Neural cell (in vitro differentiated cells): Measurements from ENCODE around the gene RPA3. TPM values are rescaled to one million over a fixed set of nuclear protein-coding genes. Genes with fewer than 3 reads are reported as not detected.

Source experiments
- H2AFZ ChIP-seq: fragments of 200-600, 300-800 bp; sonication (generic), shearing (Covaris generic); 2 replicates; pipeline ENCODE4 v1.6.0; 2014; ENCODE audit warnings: low read depth, mild to moderate bottlenecking, antibody characterized with exemption, low read length, moderate library complexity
- H3F3A ChIP-seq: fragments of 200-600 bp; shearing (Covaris generic); 2 replicates; pipeline ENCODE4 v1.6.1; 2016; ENCODE audit warnings: mild to moderate bottlenecking, moderate library complexity, mixed read lengths, antibody characterized with exemption, low read length; ENCODE audit not compliant: insufficient read depth, poor library complexity, severe bottlenecking
- H3K27ac ChIP-seq: fragments of 200-600, 300-800 bp; sonication (generic), shearing (Covaris generic); 2 replicates; pipeline ENCODE4 v1.5.1; 2014; ENCODE audit warnings: mild to moderate bottlenecking, low read length, moderate library complexity
- H3K27me3 ChIP-seq: fragments of 300-800, 200-600 bp; sonication (generic), shearing (Covaris generic); 2 replicates; pipeline ENCODE4 v1.6.0; 2014; ENCODE audit warnings: mild to moderate bottlenecking, low read depth, low read length, moderate library complexity; ENCODE audit not compliant: insufficient read depth
- H3K36me3 ChIP-seq: fragments of 300-800, 200-600 bp; sonication (generic), shearing (Covaris generic); 2 replicates; pipeline ENCODE4 v1.5.1; 2014; ENCODE audit warnings: mild to moderate bottlenecking, antibody characterized with exemption, low read length, moderate library complexity; ENCODE audit not compliant: insufficient read depth
- H3K4me2 ChIP-seq: fragments of 300-800, 200-600 bp; sonication (generic), shearing (Covaris generic); 2 replicates; pipeline ENCODE4 v1.6.0; 2014; ENCODE audit warnings: mild to moderate bottlenecking, low read length
- H3K4me3 ChIP-seq: fragments of 300-800, 200-600 bp; sonication (generic), shearing (Covaris generic); 2 replicates; pipeline ENCODE4 v1.5.1; 2014; ENCODE audit warnings: mild to moderate bottlenecking, low read length, moderate library complexity
- H3K79me2 ChIP-seq: fragments of 200-600 bp; shearing (Covaris generic); replicated peaks from 2 replicates; pipeline ENCODE4 v1.6.0; 2014; ENCODE audit warnings: mild to moderate bottlenecking, low read length, moderate library complexity; ENCODE audit not compliant: insufficient read depth
- H3K9ac ChIP-seq: fragments of 300-800, 200-600 bp; sonication (generic), shearing (Covaris generic); 2 replicates; pipeline ENCODE4 v1.6.1; 2016; ENCODE audit warnings: mild to moderate bottlenecking, low read length, mixed read lengths
- H3K9me2 ChIP-seq: fragments of 200-600 bp; shearing (Covaris generic); 2 replicates; pipeline ENCODE4 v1.6.1; 2016; ENCODE audit warnings: mild to moderate bottlenecking, low read length, mixed read lengths; ENCODE audit not compliant: insufficient read depth
- H3K9me3 ChIP-seq: fragments of 200-600, 300-800 bp; sonication (generic), shearing (Covaris generic); 2 replicates; pipeline ENCODE4 v1.6.1; 2016; ENCODE audit warnings: mild to moderate bottlenecking, mixed run types, low read length, moderate library complexity, mixed read lengths
- H4K20me1 ChIP-seq: fragments of 200-600 bp; shearing (Covaris generic); 2 replicates; pipeline ENCODE4 v1.6.1; 2016; ENCODE audit warnings: mild to moderate bottlenecking, mixed run types; ENCODE audit not compliant: insufficient read depth
- CTCF ChIP-seq: fragments of 450-650 bp; IDR thresholded peaks from 2 replicates; pipeline ENCODE4 v1.5.1; 2014; ENCODE audit warnings: antibody characterized with exemption, mild to moderate bottlenecking, moderate library complexity; ENCODE audit not compliant: poor library complexity, severe bottlenecking
- EP300 ChIP-seq: fragments of 450-650 bp; conservative IDR thresholded peaks from 2 replicates; pipeline ENCODE4 v1.6.1; 2014; ENCODE audit warnings: antibody characterized with exemption, mild to moderate bottlenecking, moderate library complexity; ENCODE audit not compliant: poor library complexity, severe bottlenecking
- EZH2 ChIP-seq: fragments of 200-600, 300-800 bp; shearing (Covaris generic), sonication (generic); IDR thresholded peaks from 2 replicates; pipeline ENCODE4 v1.6.1; 2014; ENCODE audit warnings: antibody characterized with exemption, low read length, borderline replicate concordance, mild to moderate bottlenecking; ENCODE audit not compliant: insufficient read depth, poor library complexity, severe bottlenecking
- MXI1 ChIP-seq: fragments of 450-650 bp; conservative IDR thresholded peaks from 2 replicates; pipeline ENCODE4 v1.6.1; 2014; ENCODE audit warnings: antibody characterized with exemption, mild to moderate bottlenecking; ENCODE audit not compliant: poor library complexity, severe bottlenecking
- POLR2AphosphoS5 ChIP-seq: IDR thresholded peaks from 2 replicates; pipeline ENCODE4 v1.6.1; 2012
- RAD21 ChIP-seq: fragments of 450-650 bp; conservative IDR thresholded peaks from 2 replicates; pipeline ENCODE4 v1.6.1; 2014; ENCODE audit warnings: antibody characterized with exemption, mild to moderate bottlenecking, moderate library complexity
- REST ChIP-seq: IDR thresholded peaks from 2 replicates; pipeline ENCODE4 v1.6.1; 2012; ENCODE audit warnings: borderline replicate concordance
- SMC3 ChIP-seq: fragments of 450-650 bp; conservative IDR thresholded peaks from 2 replicates; pipeline ENCODE4 v1.6.1; 2014; ENCODE audit warnings: antibody characterized with exemption, mild to moderate bottlenecking, moderate library complexity; ENCODE audit not compliant: poor library complexity
- polyA plus RNA-seq: library from polyadenylated mRNA; depleted of rRNA; stranded (reverse); fragments of >200 nt; gene quantifications from 2 replicates; pipeline ENCODE4 v1.2.3, GENCODE V29; 2014

Gene RPA3
- polyA plus RNA-seq, 1 donor from 2014 or later, result 50.1 TPM

- H4K20me1 ChIP-seq, result no peaks in the 10 kb centered on the region
- no peak overlapping the region for H3K9ac ChIP-seq
- no peaks in the 10 kb centered on the region for H3K27me3 ChIP-seq
- H3K79me2 ChIP-seq, result no peaks in the 10 kb centered on the region
- H3K27ac ChIP-seq, result no peak overlapping the region
- no peaks in the 10 kb centered on the region for H3K36me3 ChIP-seq
- H3K4me2 ChIP-seq, result no peak overlapping the region
- H2AFZ ChIP-seq, result no peak overlapping the region
- H3K9me2 ChIP-seq, result no peaks in the 10 kb centered on the region
- H3F3A ChIP-seq, result no peaks in the 10 kb centered on the region
- TF ChIP-seq SMC3, result no peak
- no peak for TF ChIP-seq CTCF
- no peak for TF ChIP-seq REST
- TF ChIP-seq EP300, result no peak
- no peak for TF ChIP-seq RAD21
- no peak for TF ChIP-seq EZH2
- no peak for TF ChIP-seq MXI1
- no peak for TF ChIP-seq POLR2AphosphoS5
- H3K4me3 ChIP-seq, result no peak overlapping the region
- H3K9me3 ChIP-seq, result no peaks in the 10 kb centered on the region
Measured at GRCh38 chr7:7618410-7618809, 100.0 kb downstream of the RPA3 start.

- Histone ChIP-seq H3F3A (no peaks in the 10 kb centered on the region), H3K27me3 (no peaks in the 10 kb centered on the region), H4K20me1 (no peaks in the 10 kb centered on the region), H3K9ac (no peak overlapping the region), H3K27ac (no peak overlapping the region), H3K4me2 (no peak overlapping the region), H3K79me2 (no peaks in the 10 kb centered on the region), H3K4me3 (no peak overlapping the region), H3K9me3 (no peaks in the 10 kb centered on the region), H2AFZ (no peak overlapping the region), H3K9me2 (no peaks in the 10 kb centered on the region), H3K36me3 (no peaks in the 10 kb centered on the region)
- TF ChIP-seq RAD21, result no peak
Measured at GRCh38 chr7:7617550-7617949, 100.9 kb downstream of the RPA3 start.
